Stimulated activated CD8-positive, alpha-beta memory T cell treated with anti-CD3 and anti-CD28 coated beads, Interleukin-2, amount 100 ng/mL, for 1 hour (primary cell): Measurements from ENCODE around the gene DIO3.
"Not testable (repeated sequence)": the region's sequence is repeated elsewhere in the genome, so short reads cannot be mapped to it uniquely, and the experiment has no call there.

Experiments used
- DNase-seq, 2 donors: peaks; one replicate each; pipeline ENCODE4 v3.0.0-alpha.2; 2020; ENCODE audit warnings: low read depth in 2 of 2

Gene DIO3

DNA sequence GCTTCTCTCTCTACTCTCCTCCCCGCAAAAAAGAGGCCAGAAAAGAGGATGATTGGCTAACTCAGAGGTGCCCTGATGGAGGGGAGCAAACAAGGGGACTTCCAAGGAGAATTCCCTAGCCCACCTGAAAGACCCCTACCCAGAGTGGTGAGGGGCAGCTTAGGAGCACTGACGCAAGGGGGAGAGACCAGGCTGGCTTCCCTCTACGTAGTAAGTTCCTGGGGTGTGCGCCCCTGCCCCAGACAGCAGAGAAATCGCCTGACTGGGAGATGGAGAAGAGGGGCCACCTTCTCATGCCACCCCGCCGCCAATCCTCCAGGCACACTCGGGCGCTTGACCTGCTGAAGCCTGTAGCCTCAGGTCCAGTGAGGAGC, 2.1 kb upstream of the DIO3 start:
- DNase-seq = no peak

DNA sequence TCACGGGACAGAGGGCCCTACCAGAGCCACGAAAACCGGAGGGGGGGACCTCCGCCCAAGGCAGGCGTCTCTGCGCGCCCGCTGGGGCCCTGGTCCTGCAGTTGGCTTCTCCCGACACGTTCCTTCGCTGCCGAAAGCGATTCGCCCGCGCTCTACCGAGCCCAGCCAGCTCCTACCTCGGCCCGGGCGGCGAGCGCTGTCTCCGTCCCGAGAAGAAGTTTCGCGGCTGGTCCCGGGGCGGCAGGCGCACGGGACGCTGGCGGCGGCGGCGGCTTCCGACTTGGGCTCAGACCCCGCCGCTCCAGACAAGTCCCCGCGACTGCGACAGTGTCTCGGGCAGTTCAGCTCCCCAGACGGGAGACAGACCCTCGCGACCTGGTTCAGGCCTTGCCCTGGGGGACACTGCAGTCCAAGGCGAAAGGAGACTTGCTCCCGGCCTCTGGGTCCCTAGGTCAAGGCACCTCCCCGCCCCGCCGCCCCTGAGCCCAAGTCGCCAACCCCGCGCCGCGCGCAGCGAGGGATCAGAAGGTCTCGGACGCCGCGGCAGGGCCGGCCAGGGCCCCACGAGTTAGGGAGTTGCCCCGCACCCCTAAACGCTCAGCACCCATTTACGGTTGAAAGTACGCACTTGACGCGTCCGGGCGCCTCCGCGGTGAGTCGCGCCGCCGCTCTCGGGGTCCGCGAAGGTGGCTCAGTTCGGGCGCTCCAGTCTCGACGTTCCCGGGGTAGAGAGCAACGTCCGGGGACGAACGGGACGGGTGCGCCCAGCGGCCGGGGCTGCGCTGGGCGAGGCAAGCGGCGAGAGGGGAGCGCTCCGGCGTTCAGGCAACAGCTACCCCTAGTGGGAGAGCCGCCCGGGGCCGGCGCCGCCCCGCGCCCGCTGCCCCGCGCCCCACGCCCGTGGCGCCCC, 1.4 kb upstream of the DIO3 start:
- DNase-seq = no peak

DNA sequence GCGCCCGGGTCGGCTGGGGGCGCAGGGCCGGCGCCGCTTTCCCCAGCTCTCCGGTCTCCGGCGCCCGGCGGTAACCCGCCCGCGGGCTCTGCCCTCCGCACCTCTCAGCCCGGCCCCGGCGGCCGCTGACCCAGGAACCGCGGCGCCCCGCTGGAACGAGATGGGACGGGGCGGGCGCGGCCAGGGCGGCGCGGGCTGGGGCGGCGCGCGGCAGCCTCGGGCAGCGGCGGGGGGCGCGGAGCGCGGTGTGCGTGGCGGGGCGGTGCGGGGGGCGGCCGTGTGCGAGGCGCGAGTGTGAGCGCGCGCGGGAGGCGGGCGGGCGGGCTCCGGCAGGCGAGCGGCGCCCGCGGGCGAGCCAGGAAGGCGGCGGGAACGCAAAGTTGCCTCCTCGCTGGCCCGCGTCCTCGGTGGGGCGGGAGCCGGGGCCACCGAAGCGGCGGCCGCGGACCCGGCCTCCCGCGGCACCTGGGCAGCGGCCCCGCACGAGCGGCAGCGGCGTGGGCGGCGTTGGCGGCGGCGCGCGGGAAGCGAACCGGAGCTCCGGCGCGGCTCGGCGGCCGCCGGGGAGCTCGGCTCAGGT, 671 bp upstream of the DIO3 start:
- DNase-seq = no peak

DNA sequence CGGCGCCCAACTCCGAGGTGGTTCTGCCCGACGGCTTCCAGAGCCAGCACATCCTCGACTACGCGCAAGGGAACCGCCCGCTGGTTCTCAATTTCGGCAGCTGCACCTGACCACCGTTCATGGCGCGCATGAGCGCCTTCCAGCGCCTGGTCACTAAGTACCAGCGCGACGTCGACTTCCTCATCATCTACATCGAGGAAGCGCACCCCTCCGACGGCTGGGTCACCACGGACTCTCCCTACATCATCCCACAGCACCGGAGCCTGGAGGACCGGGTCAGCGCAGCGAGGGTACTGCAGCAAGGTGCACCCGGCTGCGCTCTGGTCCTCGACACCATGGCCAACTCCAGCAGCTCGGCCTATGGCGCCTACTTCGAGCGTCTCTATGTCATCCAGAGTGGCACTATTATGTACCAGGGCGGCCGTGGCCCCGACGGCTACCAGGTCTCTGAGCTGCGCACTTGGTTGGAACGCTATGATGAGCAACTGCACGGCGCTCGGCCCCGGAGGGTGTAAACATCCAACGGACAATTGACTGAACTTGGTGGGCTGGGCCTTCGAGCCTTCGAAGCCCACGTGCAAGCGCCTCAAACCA, 699 bp downstream of the DIO3 start:
- DNase-seq = no peak

DNA sequence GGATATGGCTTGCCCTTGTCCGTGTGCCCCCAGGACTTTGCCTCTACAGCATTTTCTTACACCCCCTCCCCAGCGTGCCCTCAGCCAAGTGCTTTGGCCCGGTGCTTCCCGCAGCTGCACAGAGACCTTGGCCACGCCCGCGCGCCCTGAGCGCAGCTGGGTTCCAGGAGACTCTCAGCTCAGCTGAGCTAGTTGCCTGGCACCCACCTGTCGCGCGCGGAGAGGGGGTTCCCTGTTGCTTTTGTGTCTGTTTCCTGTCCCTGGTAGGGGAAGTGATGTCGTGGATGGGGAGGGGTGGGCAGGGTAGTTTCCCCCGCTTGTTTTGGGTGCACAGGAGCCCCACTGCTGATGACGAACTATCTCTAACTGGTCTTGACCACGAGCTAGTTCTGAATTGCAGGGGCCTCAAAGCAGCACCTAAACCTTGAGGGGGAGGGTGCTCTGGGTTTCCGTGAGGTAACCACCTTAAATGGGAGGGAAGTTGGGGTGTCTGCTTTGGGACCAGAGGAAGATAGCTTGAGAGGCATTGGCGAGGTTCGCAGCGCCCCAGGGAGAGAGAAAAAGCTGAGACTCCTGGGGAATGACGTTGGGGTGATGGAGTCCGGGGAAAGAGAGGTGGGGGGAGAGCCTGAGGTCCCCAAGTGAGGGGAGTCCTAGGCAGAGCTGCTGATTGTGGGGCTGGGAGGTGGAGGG, 1.5 kb downstream of the DIO3 start:
- DNase-seq = no peak

DNA sequence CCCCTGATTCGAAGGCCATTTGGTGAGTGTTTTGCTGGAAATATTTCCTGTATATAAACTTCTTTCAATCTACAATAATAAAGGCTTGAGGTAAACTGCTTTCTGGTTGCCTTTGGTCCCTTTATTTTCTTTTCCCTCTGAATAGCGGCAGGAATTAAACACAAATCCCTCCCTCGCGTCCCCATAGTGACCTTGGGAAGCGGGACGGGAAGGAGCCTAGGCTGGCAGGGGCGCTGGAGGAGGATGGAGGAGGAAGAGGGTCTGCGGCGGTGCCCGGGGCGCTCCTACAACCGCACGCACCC, 2.0 kb downstream of the DIO3 start:
- DNase-seq = no peak

DNA sequence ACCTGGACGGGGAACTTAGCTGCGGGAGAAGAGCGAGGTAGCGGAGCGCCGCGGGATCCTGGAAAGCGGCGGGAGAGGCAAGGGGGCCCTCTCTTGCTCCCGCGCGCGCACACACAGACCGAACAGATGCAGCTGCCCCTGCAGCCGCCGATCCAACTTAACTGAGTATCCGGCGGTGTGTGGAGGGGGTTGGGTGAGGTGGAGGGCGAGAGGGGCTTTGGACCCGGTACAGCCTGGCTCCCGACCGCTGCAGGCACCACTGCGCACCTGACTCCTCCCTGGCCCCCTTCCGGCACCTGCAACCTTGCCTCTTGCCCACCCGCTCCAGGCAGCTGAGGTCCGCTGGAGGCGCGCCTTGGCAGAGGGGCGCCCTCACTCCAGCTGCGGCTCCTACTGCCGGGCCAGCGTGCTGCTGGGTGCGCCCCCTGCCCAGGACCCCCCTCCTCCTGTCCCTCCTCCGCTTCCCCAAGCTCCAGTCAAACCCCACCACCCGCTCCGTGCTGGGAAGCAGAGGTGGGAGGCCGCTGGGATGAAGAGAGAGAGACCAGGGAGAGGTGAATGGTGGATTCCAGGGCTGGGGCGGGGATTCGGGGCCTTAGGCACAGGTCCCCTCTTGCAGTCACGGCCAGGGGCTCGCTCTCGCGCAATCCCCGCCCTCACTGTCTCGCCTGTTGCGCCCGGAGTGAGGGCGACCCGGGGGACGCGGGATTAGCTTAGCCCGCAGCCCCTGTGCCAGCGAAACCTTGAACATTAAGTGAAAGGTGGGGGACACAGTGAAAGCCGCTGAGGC, 2.6 kb downstream of the DIO3 start:
- DNase-seq = no peak

DNA sequence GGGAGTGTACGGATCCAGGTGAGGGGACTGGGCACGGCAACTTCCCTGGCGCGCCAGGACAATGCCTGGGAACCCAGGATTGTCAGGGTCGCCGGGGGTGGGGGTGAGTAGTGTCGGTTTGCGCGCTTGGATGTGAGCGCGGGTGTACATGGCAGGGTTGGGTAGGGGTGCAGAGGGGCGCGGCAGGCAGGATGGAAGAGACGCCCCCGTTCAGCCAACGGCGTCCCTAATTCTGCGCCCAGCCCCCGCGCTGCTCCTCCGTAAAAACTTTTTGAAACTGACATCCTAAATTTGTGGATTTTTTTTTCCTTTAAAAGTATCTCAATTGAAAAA, 3.1 kb downstream of the DIO3 start:
- no peak for DNase-seq

DNA sequence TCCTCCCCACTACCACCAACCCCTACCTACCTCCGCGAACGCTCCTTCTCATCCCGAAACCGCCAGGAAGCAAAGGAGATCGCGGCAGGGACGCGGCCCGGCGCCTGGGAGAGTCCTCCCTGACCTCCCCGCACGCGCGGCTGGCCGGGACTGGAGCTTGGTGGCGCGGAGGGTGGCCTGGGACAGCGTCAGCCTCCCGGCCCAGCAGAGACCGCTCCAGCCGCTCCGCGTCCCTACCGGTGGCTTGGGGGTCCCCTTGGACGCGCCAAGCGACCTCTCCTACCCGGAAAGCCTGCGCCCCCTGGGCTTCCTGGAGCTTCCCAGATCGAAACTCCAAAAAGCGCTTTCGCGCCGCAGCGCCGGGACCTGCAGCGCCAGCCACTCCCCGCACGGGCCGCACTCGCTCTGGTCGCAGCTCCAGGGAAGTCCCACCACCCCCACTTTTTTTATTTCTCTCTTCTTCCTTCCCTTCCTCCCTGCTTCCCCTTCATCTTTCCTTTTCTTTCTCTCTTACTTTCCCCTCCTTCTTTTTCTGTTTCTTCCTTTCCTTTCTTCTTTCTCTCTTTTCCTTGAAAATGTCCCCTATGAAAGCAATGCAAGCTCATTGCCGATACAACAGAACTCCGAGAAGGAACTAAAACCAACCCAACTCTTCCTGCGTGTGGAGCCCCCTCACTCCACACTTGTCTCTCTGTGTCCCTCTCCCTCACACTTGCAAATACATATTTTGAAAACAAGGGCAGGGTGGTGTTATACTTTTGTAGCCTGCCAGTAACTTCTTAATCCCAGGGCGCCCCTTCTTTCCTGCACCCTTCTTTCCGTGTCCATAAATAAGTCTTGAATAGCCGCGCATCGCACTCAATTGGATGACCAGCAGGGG, 3.8 kb downstream of the DIO3 start:
- DNase-seq = no peak

DNA sequence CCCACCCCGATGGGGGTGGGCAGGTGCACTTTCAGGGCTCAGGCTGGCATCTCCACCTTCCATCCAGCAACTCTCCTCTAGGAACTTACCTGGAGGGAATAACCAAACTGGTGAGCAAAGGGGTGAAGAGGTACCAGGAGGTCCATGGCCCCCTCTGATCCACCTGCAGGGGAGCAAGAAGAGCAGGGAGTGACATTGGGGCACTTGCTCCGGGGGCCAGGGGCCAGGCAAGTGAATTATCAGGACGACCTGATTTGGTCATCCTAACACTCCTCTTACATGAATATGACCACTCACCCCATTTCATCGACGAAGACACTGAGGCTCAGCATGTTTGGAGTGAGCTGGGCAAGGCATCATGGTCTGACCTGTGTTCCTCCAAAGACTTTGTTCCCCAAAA, 6.0 kb downstream of the DIO3 start:
- DNase-seq = no peak

DNA sequence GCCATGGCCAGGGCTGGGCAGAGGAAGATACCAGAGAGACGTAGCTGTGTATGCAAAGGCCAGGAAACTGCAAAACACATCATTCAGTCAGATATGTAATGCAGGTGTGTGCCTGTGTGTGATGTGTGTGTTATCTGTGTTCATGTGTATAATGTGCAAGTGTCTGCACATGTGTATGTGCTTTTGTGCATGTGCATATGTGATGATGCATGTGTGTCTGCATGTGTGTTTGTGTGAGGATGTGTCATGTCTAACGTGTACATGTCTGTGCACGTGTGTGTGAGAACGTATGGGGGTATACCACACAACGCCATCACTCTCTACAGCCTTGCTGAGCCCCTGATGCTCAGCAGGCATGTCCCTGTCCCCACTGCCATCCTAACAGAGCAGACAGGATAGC, 9.7 kb downstream of the DIO3 start:
- no peak for DNase-seq

DNA sequence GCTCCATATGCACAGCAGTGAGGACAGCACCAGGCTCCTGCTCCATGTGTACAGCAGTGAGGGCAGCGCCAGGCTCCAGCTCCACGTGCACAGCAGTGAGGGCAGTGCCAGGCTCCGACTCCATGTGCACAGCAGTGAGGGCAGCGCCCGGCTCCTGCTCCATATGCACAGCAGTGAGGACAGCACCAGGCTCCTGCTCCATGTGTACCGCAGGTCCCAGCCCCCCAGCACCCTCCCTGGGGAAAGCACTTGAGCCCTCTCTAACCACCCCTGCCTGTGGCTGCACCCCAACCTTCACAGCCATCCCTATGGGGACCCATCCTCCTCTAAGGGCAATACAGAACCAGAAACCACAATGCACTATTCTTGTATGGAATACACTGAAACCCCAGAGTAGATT, 11.2 kb downstream of the DIO3 start:
- DNase-seq = not testable (repeated sequence)

DNA sequence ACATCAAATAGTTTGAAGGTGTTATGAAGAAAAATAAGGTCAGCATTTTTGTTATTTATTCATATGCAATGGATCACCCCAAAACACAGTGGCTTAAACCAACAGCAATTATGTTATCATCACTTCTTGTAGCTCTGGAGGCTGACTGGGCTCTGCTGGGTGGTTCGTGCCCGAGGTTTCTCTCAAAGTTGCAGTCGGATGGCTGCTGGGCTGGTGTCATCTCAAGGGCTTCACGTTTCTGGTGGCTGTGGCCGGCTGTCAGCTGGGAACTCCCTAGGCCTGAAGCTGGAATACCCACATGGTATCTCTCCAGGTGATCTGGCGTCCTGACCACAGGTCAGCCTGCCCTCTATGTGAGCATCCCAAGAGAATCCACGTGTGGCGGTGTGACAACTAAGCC, 12.0 kb downstream of the DIO3 start:
- no peak for DNase-seq

DNA sequence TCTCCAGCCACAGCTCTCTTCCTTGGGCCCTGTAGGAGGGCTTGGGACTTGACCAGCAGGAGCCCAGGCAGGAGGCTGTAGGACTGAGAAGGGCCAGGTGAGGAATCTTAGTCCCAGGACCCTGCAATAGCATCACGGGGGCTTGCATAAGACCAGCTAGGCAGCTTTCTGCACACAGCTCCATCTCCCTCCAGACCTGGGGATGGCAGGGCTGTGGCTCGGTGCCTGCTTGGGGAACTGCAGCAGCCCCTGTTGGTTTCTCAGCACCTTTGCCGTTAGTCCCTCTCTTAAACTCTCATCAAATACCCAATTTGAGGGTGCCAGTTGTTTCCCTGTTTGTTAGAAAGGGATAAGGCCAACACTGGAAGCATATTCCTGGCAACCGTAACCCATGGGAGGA, 14.3 kb downstream of the DIO3 start:
- DNase-seq = no peak

DNA sequence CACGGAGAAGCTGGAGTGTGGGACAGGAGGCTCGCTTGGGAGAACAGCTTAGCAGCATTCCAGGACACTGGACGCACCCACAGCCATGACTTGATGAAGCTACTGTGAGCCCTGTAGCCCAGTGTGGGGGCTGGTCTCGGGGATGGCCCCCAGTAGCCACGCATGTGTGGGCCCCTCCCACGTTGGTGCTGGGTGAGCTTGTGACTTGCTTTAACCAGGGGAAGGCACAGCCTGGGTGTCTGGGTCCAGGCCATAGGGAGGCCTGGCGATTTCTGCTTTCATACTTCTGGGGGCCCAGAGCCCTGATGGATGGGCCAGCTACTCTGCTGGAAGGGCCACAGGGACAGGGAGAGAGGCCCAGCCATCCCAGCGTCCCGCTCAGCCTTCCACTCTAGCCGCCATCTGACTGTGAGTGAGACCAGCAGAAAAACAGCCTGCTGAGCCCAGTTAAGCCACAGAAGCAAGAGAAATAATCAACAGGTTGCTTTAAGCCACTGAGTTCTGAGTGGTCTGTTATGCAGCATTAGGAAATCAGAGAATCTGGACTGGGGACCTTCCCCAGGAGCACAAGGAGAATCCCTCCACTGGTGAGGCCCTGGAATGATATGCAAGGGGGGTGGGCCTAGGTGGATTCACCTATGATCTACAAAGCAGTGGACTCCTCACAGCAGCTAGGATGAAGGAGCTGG, 16.1 kb downstream of the DIO3 start:
- DNase-seq = no peak

DNA sequence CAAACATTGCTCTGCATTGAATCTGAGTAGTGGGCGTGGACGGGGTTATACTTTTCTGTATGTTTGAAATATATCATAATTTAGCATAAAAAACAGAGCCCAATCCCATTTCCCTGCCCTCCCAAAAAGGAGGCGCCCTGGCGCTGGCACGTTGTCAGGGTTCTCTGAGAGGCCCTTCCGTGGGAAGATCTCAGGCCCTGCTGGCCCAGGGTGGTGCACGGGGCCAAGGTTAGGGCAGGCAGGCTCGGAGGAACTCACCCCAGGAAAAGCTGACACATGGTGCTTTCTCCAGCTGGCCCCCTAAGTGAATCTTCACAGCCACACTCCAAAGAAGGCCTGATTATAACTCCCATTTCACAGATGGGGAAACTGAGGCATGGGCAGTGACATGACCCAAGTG, 17.2 kb downstream of the DIO3 start:
- DNase-seq = no peak

DNA sequence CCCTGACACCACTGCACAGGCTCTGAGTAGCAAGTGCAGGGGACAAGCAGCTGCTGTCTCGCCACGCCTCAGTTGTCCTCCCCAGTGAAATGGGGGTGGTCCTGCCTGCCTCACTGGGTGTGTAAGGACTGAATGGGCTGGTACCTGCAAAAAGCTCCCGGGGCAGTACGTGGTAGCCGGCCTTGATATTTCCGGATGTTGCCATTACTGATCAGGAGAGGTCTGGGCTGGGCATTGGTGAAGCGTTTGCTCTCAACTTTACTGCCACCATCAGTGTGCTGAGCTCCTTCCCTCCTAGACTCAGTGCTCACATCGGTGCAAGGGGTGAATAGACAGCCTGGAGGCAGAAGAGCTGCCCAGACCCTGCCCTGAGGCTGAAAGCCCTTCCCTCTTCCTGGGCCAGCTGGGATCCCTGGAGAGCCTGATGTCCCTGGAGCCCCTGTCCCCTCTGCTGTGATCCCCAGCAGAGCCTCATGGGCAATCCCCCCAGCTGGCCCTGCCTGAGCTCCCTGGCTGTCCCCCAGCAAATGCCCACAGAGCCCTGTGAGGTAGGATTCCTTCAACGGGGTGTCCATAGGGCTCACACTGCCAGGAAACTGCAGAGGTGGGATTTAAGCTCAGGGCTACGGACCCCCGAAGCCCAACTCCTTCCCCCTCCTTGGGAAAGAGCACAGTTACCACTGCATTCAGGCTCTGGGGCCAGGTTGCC, 18.2 kb downstream of the DIO3 start:
- no peak for DNase-seq

DNA sequence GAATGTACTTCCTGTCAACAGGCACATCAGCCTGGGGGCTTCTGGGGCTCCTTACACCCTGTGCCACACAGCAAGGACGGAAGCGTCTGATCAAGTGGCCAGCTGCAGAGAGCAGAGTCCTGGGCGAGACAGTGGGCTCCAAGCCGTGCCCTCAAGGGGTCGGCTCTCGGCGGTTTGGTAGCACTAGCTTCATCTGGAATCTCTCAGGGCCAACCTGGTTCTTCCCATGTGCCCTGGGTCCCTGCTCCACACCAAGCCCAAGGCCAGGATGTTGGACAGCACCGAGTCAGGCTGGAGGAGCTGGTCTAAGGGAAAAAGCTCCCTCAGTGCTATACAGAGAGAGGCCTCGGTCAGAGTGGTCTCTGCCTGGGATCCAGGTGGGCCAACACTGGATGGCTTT, 20.5 kb downstream of the DIO3 start:
- DNase-seq = no peak

DNA sequence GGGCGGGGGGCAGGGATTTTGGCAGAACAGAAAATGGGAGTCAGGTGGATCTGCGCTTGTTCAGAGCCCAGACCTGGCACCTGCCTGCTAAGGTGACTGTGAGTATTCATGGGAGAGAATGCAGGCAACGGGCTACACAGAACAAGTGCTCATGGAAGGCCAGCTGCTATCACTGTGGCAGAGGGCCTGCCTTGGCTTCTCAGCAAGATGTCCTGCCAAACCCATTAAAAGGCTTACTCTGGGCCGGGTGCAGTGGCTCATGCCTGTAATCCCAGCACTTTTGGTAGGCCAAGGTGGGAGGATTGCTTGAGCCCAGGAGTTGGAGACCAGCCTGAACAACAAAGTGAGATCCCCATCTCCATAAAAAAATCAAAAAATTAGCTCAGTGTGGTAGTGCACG, 21.0 kb downstream of the DIO3 start:
- DNase-seq = no peak
